ENCODE data around the gene LIN9.

- TF ChIP-seq, protein P1, sequence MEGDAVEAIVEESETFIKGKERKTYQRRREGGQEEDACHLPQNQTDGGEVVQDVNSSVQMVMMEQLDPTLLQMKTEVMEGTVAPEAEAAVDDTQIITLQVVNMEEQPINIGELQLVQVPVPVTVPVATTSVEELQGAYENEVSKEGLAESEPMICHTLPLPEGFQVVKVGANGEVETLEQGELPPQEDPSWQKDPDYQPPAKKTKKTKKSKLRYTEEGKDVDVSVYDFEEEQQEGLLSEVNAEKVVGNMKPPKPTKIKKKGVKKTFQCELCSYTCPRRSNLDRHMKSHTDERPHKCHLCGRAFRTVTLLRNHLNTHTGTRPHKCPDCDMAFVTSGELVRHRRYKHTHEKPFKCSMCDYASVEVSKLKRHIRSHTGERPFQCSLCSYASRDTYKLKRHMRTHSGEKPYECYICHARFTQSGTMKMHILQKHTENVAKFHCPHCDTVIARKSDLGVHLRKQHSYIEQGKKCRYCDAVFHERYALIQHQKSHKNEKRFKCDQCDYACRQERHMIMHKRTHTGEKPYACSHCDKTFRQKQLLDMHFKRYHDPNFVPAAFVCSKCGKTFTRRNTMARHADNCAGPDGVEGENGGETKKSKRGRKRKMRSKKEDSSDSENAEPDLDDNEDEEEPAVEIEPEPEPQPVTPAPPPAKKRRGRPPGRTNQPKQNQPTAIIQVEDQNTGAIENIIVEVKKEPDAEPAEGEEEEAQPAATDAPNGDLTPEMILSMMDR (IDR thresholded peaks at IDR 0.05 in 4 of 5, conservative IDR thresholded peaks at IDR 0.05 in 1 of 5) = no peak
- no peak for TF ChIP-seq POLR2A (IDR thresholded peaks at IDR 0.05)
Observed at GRCh38 chr1:226350519-226350865, 41.5 kb upstream of the LIN9 start.
